ENCODE results near the gene BLOC1S4. TPM values are rescaled to one million over a fixed set of nuclear protein-coding genes. Genes with fewer than 3 reads are reported as not detected.

BLOC1S4 gene
- total RNA-seq, 2 experiments from 2014 or later, result 17.0 to 19.7 TPM

DNA sequence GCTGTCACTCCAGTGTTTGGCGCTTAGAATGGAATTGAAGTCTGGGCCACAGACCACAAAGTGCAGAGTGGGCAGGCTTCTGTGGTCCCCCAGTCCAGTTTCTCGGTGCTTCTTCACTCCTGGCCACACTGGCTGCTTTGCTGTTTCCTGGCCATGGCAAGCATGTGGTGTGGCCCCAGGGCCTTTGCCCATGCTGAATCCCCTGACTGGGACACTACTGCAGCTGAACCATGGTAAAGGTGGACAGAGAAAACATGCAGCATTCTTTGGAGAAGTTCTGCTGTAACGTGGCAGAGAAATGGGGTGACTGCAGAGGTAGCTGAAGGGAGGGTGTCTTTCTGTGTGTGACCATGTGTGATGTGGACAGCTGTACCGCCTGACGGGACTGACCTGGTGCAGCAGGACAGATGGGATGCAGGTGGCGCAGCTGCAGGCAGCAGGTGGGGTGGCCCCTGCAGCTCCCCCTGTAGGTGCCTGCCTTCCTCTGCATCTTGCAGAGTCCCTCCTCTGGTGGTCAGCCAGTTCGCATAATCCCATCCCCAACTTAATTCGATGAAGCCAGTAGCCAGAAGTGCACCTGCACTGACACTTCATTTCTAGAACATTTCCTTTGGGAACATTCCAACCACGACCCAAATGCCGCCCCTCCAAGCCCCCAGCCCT, 35.5 kb upstream of the BLOC1S4 start:
- no peak overlapping the region for H3K4me3 Mint-ChIP-seq
- ChIA-PET CTCF (interaction anchor here (0.5 kb wide), 1 partner anchor 18 kb away, joined by 3 read pairs; no protein-coding TSS in a partner anchor), POLR2A (no interaction called here)
- H3K4me1 Mint-ChIP-seq (ENCODE audit: low read depth), result peaks cover 34% of the 10 kb centered on the region
- DNase-seq, result no peak
- peak overlapping the region; percentile 8 for H3K27ac Mint-ChIP-seq
- H3K9me3 Mint-ChIP-seq, result peaks cover 12% of the 10 kb centered on the region
- no peaks in the 10 kb centered on the region for H3K27me3 Mint-ChIP-seq
- intact Hi-C loops (cut with micrococcal nuclease), result no loop called here
- H3K36me3 Mint-ChIP-seq, result peaks cover 47% of the 10 kb centered on the region

DNA sequence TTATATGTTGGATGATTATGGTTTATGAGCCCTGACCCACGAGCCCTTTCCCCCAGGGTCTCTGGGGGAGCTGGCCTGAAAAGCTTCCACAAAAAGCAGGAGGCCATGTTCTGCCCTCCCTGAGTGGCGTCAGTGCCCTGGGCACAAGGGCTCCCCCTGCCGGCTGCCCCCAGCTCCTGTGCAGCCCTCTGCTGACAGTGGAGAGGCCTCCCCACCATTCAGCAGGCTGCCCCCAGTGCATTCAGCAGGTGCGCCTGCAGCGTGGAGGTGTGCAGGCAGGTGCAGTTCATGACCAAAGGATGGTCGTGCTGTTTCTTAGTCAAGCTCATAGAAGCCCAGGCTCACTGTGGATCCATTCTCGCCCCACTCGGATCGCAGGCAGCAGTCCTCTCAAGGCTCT, 34.8 kb upstream of the BLOC1S4 start:
- no peak for DNase-seq
- Mint-ChIP-seq H3K9me3 (peaks cover 12% of the 10 kb centered on the region), H3K4me1 (ENCODE audit: low read depth) (peaks cover 30% of the 10 kb centered on the region), H3K27ac (no peak overlapping the region), H3K27me3 (no peaks in the 10 kb centered on the region), H3K36me3 (peaks cover 40% of the 10 kb centered on the region), H3K4me3 (no peak overlapping the region)
- ChIA-PET CTCF (interaction anchor here (0.5 kb wide), 1 partner anchor 17 kb away, joined by 3 read pairs; no protein-coding TSS in a partner anchor), POLR2A (no interaction called here)
- intact Hi-C loops (cut with micrococcal nuclease), result no loop called here

DNA sequence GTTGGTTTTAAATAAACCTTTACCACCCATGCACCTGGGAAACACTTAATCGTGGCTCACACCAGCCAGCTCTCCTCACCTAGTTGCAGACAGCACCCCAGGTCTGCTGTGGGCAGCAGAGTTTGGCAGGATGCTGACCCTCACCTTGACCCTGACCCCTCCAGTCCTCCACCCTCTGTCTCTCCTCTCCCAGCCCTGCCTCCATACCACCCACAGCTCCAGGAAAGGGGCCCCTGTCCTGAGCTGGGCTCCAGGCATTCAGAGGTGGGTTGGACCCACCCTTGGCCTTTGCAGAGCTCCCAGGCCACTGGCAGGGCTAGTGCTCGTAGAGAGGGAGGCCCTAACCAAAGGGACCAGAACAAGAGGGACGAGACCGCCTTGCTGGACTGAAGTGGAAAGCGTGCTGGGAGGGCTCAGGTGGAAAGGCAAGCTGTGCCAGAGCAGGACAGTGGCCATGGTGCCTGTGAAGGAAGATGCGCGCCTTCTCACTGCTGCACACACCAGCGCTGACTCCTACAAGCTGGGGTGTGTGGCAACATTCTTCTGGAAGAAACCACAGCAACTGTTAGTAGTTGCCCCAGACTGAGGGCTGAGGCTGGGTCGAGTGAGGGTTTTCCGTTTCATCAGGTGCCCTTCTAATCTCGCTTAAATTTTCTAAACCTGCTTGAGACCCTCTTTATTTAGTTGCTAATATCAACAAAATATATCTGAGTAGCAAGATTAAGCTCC, 32.9 kb upstream of the BLOC1S4 start:
- no peaks in the 10 kb centered on the region for H3K27me3 Mint-ChIP-seq
- no peak for DNase-seq
- H3K36me3 Mint-ChIP-seq, result peaks cover 23% of the 10 kb centered on the region
- intact Hi-C loops (cut with micrococcal nuclease), result no loop called here
- H3K4me3 Mint-ChIP-seq, result no peak overlapping the region
- CTCF ChIA-PET, result interaction anchor here (0.6 to 1.4 kb wide), 3 partner anchors 8 to 430 kb away, joined by 3 to 5 read pairs (median 5); no protein-coding TSS in a partner anchor
- H3K27ac Mint-ChIP-seq, result no peak overlapping the region
- H3K4me1 Mint-ChIP-seq (ENCODE audit: low read depth), result peaks cover 30% of the 10 kb centered on the region
- peaks cover 12% of the 10 kb centered on the region for H3K9me3 Mint-ChIP-seq
- POLR2A ChIA-PET, result interaction anchor here (1.0 to 2.4 kb wide), 2 partner anchors 8 to 10 kb away, joined by 3 to 7 read pairs; a partner anchor contains a TSS

DNA sequence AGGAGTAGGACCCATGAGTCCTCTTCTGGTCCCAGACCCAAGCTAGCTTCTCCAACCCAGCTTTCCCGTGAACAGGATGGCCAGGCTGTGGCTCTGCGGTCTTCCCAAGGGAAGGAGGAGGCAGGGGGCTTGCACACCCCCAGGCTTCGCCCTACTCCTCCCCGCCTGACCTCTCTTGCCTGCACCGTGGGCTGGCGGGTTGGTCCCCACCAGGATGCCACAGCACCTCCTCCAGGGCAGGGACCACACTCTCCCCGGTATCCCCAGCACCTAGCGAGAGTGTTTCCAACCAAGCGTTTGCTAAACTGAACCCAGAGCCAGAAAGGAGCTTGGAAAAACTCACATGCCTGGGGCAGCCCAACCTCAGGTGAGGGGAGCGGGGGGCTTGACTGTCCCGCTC, 31.3 kb upstream of the BLOC1S4 start:
- Mint-ChIP-seq H3K27me3 (no peaks in the 10 kb centered on the region), H3K4me1 (ENCODE audit: low read depth) (peaks cover 40% of the 10 kb centered on the region), H3K9me3 (peaks cover 8% of the 10 kb centered on the region), H3K36me3 (peaks cover 11% of the 10 kb centered on the region), H3K4me3 (no peak overlapping the region), H3K27ac (no peak overlapping the region)
- DNase-seq, result no peak
- CTCF ChIA-PET, result interaction anchor here (1.6 kb wide), 1 partner anchor 9 kb away, joined by 9 read pairs; no protein-coding TSS in a partner anchor
- POLR2A ChIA-PET, result interaction anchor here (2.4 kb wide), 1 partner anchor 9 kb away, joined by 7 read pairs; no protein-coding TSS in a partner anchor
- intact Hi-C loops (cut with micrococcal nuclease), result no loop called here

DNA sequence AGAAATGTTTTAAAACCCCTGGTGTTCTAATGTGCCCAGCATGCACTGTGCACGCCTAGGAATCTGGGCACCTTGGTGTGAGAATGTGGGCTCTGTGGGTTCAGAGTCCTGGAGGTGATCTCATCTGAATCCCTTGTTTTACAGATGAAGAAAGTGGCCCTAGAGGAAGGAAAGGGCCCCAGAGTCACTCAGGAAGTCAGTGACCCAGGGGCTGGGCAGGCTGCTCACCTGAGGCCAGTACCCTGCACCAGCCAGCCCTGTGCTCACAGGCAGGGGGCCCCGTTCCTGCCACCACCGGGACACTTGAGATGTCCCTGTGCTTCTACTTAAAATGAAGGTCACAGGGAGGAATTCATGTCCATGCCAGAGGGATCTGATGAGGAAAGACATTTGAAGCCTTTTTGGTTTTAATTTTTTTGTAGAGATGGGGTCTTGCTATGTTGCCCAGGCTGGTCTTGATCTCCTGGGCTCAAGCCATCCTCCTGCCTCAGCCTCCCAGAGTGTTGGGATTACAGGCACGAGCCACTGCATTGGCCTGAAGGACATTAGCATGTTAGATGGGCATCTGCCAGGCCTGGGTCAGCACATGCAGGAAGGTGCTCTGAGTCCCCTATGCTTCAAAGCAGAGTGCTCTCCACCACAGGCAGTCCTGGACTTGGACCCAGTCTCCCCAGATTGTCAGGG, 29.7 kb upstream of the BLOC1S4 start:
- Mint-ChIP-seq H3K27ac (no peak overlapping the region), H3K9me3 (no peaks in the 10 kb centered on the region), H3K4me3 (no peak overlapping the region), H3K36me3 (peaks cover 2% of the 10 kb centered on the region), H3K4me1 (ENCODE audit: low read depth) (peaks cover 55% of the 10 kb centered on the region), H3K27me3 (no peaks in the 10 kb centered on the region)
- DNase-seq, result no peak
- intact Hi-C loops (cut with micrococcal nuclease), result no loop called here
- ChIA-PET POLR2A (interaction anchor here (1.0 to 1.1 kb wide), 2 partner anchors 13 to 223 kb away, joined by 3 to 4 read pairs; a partner anchor contains a TSS), CTCF (interaction anchor here (5.4 kb wide), 1 partner anchor 12 kb away, joined by 56 read pairs; a partner anchor contains a TSS)

DNA sequence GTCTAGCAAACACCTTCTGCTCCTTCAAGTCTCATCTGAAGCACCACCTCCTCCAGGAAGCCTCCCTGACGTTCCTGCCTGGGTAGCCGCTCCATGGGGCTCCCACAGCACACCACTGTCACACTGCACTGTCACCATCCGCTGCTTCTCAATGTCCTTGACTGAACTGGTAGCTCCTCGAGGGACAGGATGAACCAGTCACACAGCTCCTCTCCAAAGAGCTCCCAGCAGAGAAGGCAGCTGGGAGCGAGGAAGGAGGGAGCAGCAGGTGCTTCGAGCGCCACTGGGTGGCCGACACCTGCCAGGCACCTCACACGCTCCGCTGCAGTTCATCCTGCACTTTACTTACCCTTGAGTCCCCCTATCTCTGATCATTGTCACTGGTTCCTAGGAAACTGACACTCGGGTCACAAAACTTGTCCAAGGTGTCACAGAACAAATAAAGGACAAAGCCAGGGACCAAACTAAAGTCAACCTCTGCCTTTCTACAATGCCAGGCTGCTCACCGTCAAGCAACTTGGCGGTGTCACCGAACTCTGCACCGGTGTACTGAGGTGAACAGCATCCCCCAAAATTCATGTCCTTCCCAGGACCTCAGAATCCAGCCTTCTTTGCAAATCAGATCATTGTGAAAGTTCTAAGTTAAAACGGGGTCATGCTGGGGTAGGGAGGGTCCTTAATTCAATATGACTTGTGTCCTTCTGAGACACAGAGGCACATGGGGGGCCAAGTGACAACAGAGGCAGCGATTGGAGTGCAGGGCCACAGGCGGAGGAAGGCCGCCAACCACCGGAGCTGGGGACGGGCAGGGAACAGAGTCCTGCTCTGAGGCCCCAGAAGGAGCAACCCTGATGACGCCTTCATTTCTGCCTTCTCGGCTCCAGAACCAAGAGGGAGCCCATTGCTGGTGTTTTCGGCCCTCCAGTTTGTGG, 27.8 kb upstream of the BLOC1S4 start:
- Mint-ChIP-seq H3K36me3 (peaks cover 2% of the 10 kb centered on the region), H3K27me3 (no peaks in the 10 kb centered on the region), H3K27ac (peak overlapping the region; percentile 89), H3K4me3 (peak overlapping the region; percentile 74), H3K9me3 (no peaks in the 10 kb centered on the region), H3K4me1 (ENCODE audit: low read depth) (peaks cover 69% of the 10 kb centered on the region)
- intact Hi-C loops (cut with micrococcal nuclease), result no loop called here
- DNase-seq, result no peak
- ChIA-PET POLR2A (interaction anchor here (1.1 to 3.2 kb wide), 3 partner anchors 13 to 28 kb away, joined by 3 to 39 read pairs (median 9); partner anchors contain the start of gene BLOC1S4), CTCF (interaction anchor here (1.0 to 5.4 kb wide), 6 partner anchors 13 to 142 kb away, joined by 3 to 56 read pairs (median 12); a partner anchor contains a TSS)

DNA sequence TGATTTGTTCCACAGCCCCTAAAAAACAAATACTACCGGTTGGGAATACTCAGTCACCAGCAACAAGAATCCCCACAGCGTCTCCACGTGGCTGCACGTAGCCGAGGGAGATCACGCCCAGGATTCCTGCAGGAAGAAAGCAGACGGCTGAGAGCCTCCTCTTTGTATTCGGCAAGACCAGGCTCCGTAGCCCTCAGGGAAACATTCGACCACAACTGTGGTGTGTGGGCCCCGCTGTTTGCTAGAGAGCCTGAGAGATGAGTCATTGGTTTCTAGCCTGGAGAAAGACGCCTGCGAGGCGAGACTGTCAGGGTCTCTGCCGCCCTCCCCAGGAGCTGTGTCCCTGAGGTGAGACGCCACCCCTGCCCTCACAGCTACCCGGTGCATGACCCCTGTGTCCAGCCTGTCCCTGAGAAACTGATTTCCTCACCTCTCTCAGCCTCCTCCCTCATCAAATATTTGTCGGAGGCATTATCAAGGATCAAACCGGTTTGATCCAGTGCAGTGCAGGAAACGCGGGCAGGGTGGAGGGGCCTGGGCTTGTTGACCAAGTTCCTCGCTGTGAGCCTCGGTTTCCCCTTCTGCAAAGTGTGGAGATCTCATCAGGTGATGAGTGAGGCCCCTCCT, 27.0 kb upstream of the BLOC1S4 start:
- Mint-ChIP-seq H3K36me3 (peaks cover 2% of the 10 kb centered on the region), H3K27ac (peak overlapping the region; percentile 89), H3K4me3 (peak overlapping the region; percentile 74), H3K27me3 (no peaks in the 10 kb centered on the region), H3K9me3 (no peaks in the 10 kb centered on the region), H3K4me1 (ENCODE audit: low read depth) (peaks cover 77% of the 10 kb centered on the region)
- intact Hi-C loops (cut with micrococcal nuclease), result loop anchor here (1.0 kb wide), 3 partner anchors 15 to 49 kb away; partner anchors contain the start of genes MRFAP1 and MRFAP1L1
- DNase-seq, result peak; percentile 92
- CTCF ChIA-PET, result interaction anchor here (0.9 to 5.4 kb wide), 8 partner anchors 12 to 198 kb away, joined by 3 to 56 read pairs (median 10); partner anchors contain the start of gene MRFAP1L1
- POLR2A ChIA-PET, result interaction anchor here (1.0 to 3.2 kb wide), 5 partner anchors 14 to 211 kb away, joined by 3 to 39 read pairs (median 5); partner anchors contain the start of genes BLOC1S4 and MRFAP1L1

DNA sequence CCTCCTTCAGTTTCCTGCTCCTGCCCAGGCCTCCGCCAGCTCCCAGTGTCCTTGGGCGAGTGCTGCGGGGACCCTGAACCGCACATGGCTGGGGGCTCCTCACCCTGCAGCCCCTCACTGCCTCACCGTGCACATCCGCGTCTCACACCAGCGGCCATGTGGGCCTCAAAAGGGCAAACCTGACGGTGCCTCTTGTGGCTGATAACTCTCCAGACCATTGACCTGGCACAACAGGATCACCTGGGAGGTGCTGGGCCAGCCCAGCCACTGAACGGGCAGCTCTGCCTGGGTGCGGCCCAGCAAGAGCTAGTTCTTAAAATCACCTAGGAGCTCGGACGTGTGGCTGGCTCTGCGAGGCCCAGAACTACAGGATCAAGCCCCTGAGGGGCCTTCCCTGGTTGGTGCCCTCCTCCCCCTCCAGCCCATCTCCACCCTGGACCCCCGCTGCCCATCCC, 26.4 kb upstream of the BLOC1S4 start:
- H3K4me3 Mint-ChIP-seq, result peak overlapping the region; percentile 74
- H3K27me3 Mint-ChIP-seq, result no peaks in the 10 kb centered on the region
- H3K9me3 Mint-ChIP-seq, result no peaks in the 10 kb centered on the region
- H3K27ac Mint-ChIP-seq, result peak overlapping the region; percentile 89
- DNase-seq, result no peak
- peaks cover 82% of the 10 kb centered on the region for H3K4me1 Mint-ChIP-seq (ENCODE audit: low read depth)
- CTCF ChIA-PET, result interaction anchor here (0.9 to 5.4 kb wide), 7 partner anchors 12 to 197 kb away, joined by 3 to 56 read pairs (median 13); partner anchors contain the start of gene MRFAP1L1
- peaks cover 2% of the 10 kb centered on the region for H3K36me3 Mint-ChIP-seq
- POLR2A ChIA-PET, result interaction anchor here (1.0 to 3.2 kb wide), 7 partner anchors 9 to 210 kb away, joined by 3 to 39 read pairs (median 5); partner anchors contain the start of genes BLOC1S4 and MRFAP1L1
- intact Hi-C loops (cut with micrococcal nuclease), result loop anchor here (1.0 kb wide), 3 partner anchors 15 to 49 kb away; partner anchors contain the start of genes MRFAP1 and MRFAP1L1

DNA sequence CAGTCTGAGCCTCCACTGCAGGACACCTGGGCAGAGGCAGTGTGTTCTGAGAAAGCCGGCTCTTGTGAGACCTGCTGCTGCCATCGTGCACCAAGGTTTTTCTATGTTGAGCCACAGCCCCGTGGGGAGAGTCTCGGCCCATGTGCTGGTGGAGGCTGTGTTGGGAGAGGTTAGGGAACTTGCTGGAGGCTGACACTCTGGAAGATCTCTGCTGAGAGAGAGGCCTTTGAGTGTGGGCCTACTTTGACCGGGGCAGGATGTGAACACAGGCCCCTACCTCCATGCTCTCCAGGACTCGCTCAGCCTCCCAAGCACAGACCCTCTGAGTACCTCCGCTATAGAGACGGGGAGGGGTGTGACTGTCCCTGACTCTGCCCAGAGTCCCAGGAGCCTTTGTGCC, 23.6 kb upstream of the BLOC1S4 start:
- Mint-ChIP-seq H3K27ac (peak overlapping the region; percentile 98), H3K4me1 (ENCODE audit: low read depth) (peaks cover 92% of the 10 kb centered on the region), H3K9me3 (no peaks in the 10 kb centered on the region), H3K36me3 (no peaks in the 10 kb centered on the region), H3K4me3 (no peak overlapping the region), H3K27me3 (no peaks in the 10 kb centered on the region)
- intact Hi-C loops (cut with micrococcal nuclease), result loop anchor here (10.0 kb wide), 1 partner anchor 1272 kb away; no protein-coding TSS in a partner anchor
- ChIA-PET CTCF (interaction anchor here (0.9 to 1.3 kb wide), 2 partner anchors 9 to 17 kb away, joined by 3 to 5 read pairs; no protein-coding TSS in a partner anchor), POLR2A (interaction anchor here (1.8 kb wide), 1 partner anchor 15 kb away, joined by 6 read pairs; no protein-coding TSS in a partner anchor)
- no peak for DNase-seq

DNA sequence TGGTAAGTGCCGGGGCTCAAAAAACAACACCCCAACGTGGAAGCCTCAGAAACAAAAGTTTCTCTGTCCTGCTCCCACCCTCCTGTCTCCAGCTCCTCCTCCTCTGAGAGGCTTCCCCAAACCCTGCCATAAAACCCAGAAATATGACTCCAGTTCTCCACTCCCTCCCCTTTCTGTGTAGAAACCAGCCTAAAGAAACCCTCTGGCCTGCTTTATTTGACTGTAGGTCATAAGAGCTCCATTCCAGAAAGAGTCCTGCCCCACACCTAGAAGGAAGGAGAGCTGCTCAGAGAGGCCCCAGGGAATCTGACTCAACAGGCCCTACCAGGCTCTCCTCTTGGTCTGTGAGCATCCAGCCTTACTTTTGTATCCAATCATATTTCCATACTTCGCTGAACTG, 23.2 kb upstream of the BLOC1S4 start:
- POLR2A ChIA-PET, result interaction anchor here (2.0 kb wide), 1 partner anchor 16 kb away, joined by 8 read pairs; the partner anchor contains the start of gene MRFAP1L1
- H3K4me3 Mint-ChIP-seq, result peak overlapping the region; percentile 7
- H3K36me3 Mint-ChIP-seq, result no peaks in the 10 kb centered on the region
- H3K27me3 Mint-ChIP-seq, result no peaks in the 10 kb centered on the region
- CTCF ChIA-PET, result interaction anchor here (0.9 to 1.3 kb wide), 2 partner anchors 9 to 18 kb away, joined by 3 to 5 read pairs; no protein-coding TSS in a partner anchor
- H3K27ac Mint-ChIP-seq, result peak overlapping the region; percentile 98
- DNase-seq, result no peak
- peaks cover 89% of the 10 kb centered on the region for H3K4me1 Mint-ChIP-seq (ENCODE audit: low read depth)
- intact Hi-C loops (cut with micrococcal nuclease), result loop anchor here (10.0 kb wide), 1 partner anchor 1272 kb away; no protein-coding TSS in a partner anchor
- no peaks in the 10 kb centered on the region for H3K9me3 Mint-ChIP-seq

Data from activated CD4-positive, alpha-beta memory T cell treated with anti-CD3 and anti-CD28 coated beads for 36 hours (primary cell).